Measurements from ENCODE around the gene RHO. TPM values are rescaled to one million over a fixed set of nuclear protein-coding genes. Genes with fewer than 3 reads are reported as not detected.
A peak's percentile ranks its signal among the peaks of the same experiment; 100 is the strongest.

The RHO gene
- total and polyA plus RNA-seq, 2 donors (not counting 1 experiment from before 2014, with no cell fraction given) = not detected

- no peak overlapping the region for H3K9ac ChIP-seq (ENCODE audit: insufficient read depth, low read length)
- no peak overlapping the region for H3K4me2 ChIP-seq (ENCODE audit: extremely low read depth, insufficient read depth, low read length)
- no peaks in the 10 kb centered on the region for H3K79me2 ChIP-seq (ENCODE audit: control insufficient read depth, insufficient read depth, low read length)
- no peak overlapping the region for H2AFZ ChIP-seq (ENCODE audit: low read length)
- no peak for DNase-seq (ENCODE audit: low read depth in 2 of 2)
- H3K9me3 ChIP-seq (ENCODE audit: control insufficient read depth, insufficient read depth, low read depth, low read length) = no peaks in the 10 kb centered on the region
- H3K27me3 ChIP-seq (ENCODE audit: control insufficient read depth, insufficient read depth, low read length) = no peaks in the 10 kb centered on the region
- H4K20me1 ChIP-seq (ENCODE audit: control insufficient read depth, extremely low read depth, insufficient read depth, low read length) = no peaks in the 10 kb centered on the region
- no peak for TF ChIP-seq CTCF (conservative IDR thresholded peaks at IDR 0.05 in 1 of 2, IDR thresholded peaks at IDR 0.05 in 1 of 2; ENCODE audit: low read depth in 1 of 2, low read length in 2 of 2)
- TF ChIP-seq EZH2 (IDR thresholded peaks at IDR 0.05; ENCODE audit: low read length, missing control alignments) = no peak
- peaks cover 2% of the 10 kb centered on the region for H3K4me1 ChIP-seq (ENCODE audit: control insufficient read depth, extremely low read depth, insufficient read depth, low read length)
- H3K4me3 ChIP-seq (replicated peaks in 1 of 4; ENCODE audit: control extremely low read depth in 1 of 4, insufficient read depth in 1 of 4, low read depth in 3 of 4, low read length in 4 of 4) = no peak overlapping the region
- H3K27ac ChIP-seq (ENCODE audit: insufficient read depth, low read length) = no peak overlapping the region
- peaks cover 25% of the 10 kb centered on the region for H3K36me3 ChIP-seq (ENCODE audit: control insufficient read depth, insufficient read depth, low read length)
Measured at GRCh38 chr3:129576514-129577352, 48.3 kb downstream of the RHO start.

- peak in 1 of 2 donors; percentile 39 for DNase-seq (ENCODE audit: low read depth in 2 of 2)
- Histone ChIP-seq H3K9me3 (ENCODE audit: control insufficient read depth, insufficient read depth, low read depth, low read length) (no peaks in the 10 kb centered on the region), H3K27me3 (ENCODE audit: control insufficient read depth, insufficient read depth, low read length) (no peaks in the 10 kb centered on the region), H3K4me1 (ENCODE audit: control insufficient read depth, extremely low read depth, insufficient read depth, low read length) (peaks cover 2% of the 10 kb centered on the region), H3K4me3 (replicated peaks in 1 of 4; ENCODE audit: control extremely low read depth in 1 of 4, insufficient read depth in 1 of 4, low read depth in 3 of 4, low read length in 4 of 4) (no peak overlapping the region), H3K9ac (ENCODE audit: insufficient read depth, low read length) (no peak overlapping the region), H4K20me1 (ENCODE audit: control insufficient read depth, extremely low read depth, insufficient read depth, low read length) (no peaks in the 10 kb centered on the region), H3K27ac (ENCODE audit: insufficient read depth, low read length) (no peak overlapping the region), H3K79me2 (ENCODE audit: control insufficient read depth, insufficient read depth, low read length) (no peaks in the 10 kb centered on the region), H2AFZ (ENCODE audit: low read length) (no peak overlapping the region), H3K36me3 (ENCODE audit: control insufficient read depth, insufficient read depth, low read length) (peaks cover 23% of the 10 kb centered on the region), H3K4me2 (ENCODE audit: extremely low read depth, insufficient read depth, low read length) (no peak overlapping the region)
- TF ChIP-seq CTCF (conservative IDR thresholded peaks at IDR 0.05 in 1 of 2, IDR thresholded peaks at IDR 0.05 in 1 of 2; ENCODE audit: low read depth in 1 of 2, low read length in 2 of 2) (no peak), EZH2 (IDR thresholded peaks at IDR 0.05; ENCODE audit: low read length, missing control alignments) (no peak)
Measured at GRCh38 chr3:129577366-129577765, 48.9 kb downstream of the RHO start.

- H3K27ac ChIP-seq (ENCODE audit: insufficient read depth, low read length) = no peak overlapping the region
- DNase-seq (ENCODE audit: low read depth in 2 of 2) = no peak
- H3K9ac ChIP-seq (ENCODE audit: insufficient read depth, low read length) = no peak overlapping the region
- H3K9me3 ChIP-seq (ENCODE audit: control insufficient read depth, insufficient read depth, low read depth, low read length) = no peaks in the 10 kb centered on the region
- H3K4me2 ChIP-seq (ENCODE audit: extremely low read depth, insufficient read depth, low read length) = no peak overlapping the region
- H4K20me1 ChIP-seq (ENCODE audit: control insufficient read depth, extremely low read depth, insufficient read depth, low read length) = no peaks in the 10 kb centered on the region
- H3K79me2 ChIP-seq (ENCODE audit: control insufficient read depth, insufficient read depth, low read length) = no peaks in the 10 kb centered on the region
- H2AFZ ChIP-seq (ENCODE audit: low read length) = no peak overlapping the region
- TF ChIP-seq EZH2 (IDR thresholded peaks at IDR 0.05; ENCODE audit: low read length, missing control alignments) = no peak
- no peak for TF ChIP-seq CTCF (conservative IDR thresholded peaks at IDR 0.05 in 1 of 2, IDR thresholded peaks at IDR 0.05 in 1 of 2; ENCODE audit: low read depth in 1 of 2, low read length in 2 of 2)
- H3K4me1 ChIP-seq (ENCODE audit: control insufficient read depth, extremely low read depth, insufficient read depth, low read length) = peaks cover 2% of the 10 kb centered on the region
- H3K36me3 ChIP-seq (ENCODE audit: control insufficient read depth, insufficient read depth, low read length) = peaks cover 23% of the 10 kb centered on the region
- no peaks in the 10 kb centered on the region for H3K27me3 ChIP-seq (ENCODE audit: control insufficient read depth, insufficient read depth, low read length)
- no peak overlapping the region for H3K4me3 ChIP-seq (replicated peaks in 1 of 4; ENCODE audit: control extremely low read depth in 1 of 4, insufficient read depth in 1 of 4, low read depth in 3 of 4, low read length in 4 of 4)
Measured at GRCh38 chr3:129577925-129578786, 49.7 kb downstream of the RHO start.
